A673 (cell line): ENCODE results near the gene SSBP4.

ENCODE experiments used
- EZH2 ChIP-seq: fragments of 200-600 bp; sonication (generic); IDR thresholded peaks from 2 replicates; pipeline ENCODE4 v1.6.1; 2017; ENCODE audit warnings: borderline replicate concordance, low read depth, mild to moderate bottlenecking, mixed read lengths, antibody characterized with exemption, low read length; ENCODE audit not compliant: poor library complexity, severe bottlenecking
- TF ChIP-seq, protein P1 (sequence below): fragments of 300-800, 200-600 bp; sonication (generic); conservative IDR thresholded peaks from 2 replicates; pipeline ENCODE4 v1.5.1; 2017; ENCODE audit warnings: low read depth, mild to moderate bottlenecking, antibody characterized with exemption, low read length, moderate library complexity, mixed read lengths

DNA sequence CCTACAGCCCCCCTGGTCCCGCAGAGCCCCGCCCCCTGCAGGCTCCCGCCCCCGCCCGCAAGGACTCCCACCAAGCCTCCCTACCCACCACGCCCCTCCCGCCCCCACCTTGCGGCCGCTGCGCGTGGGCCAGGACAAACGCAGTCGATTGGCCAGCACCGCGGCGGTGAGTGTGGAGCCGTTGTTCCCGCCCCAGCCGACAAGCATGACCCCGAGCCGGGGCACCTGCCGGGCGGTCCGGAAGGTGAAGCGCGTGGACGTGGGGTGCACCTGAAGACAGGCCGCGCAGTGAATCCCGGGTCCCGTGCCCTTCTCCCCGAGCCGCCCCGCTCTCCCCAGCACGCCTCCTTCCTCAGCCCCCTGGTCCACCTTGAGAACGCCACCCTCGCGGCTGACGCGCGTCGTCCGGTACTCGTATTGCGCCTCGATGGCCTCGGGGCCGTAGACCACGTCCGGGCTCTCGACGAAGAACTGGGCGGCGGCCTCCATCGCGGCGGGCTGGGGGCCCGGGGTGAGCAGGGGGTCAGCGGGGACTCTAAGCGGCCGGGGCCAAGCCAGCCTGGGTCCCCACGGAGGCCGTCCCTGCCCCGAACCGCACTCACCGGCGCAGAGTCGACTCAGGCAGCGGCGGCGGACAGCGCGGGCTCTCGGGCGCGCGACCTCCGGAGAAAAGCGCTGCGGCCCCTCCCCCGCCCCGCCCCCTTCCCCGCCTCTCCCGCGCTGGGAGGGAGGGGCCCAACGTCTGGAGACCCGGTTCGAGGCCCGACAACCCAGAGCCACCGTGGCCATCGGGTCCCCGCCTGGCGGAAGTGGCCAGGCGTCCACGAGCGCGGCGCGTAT lies 18.5 kb downstream of the SSBP4 start, which contains the start of gene ISYNA1:
- TF ChIP-seq, protein P1, sequence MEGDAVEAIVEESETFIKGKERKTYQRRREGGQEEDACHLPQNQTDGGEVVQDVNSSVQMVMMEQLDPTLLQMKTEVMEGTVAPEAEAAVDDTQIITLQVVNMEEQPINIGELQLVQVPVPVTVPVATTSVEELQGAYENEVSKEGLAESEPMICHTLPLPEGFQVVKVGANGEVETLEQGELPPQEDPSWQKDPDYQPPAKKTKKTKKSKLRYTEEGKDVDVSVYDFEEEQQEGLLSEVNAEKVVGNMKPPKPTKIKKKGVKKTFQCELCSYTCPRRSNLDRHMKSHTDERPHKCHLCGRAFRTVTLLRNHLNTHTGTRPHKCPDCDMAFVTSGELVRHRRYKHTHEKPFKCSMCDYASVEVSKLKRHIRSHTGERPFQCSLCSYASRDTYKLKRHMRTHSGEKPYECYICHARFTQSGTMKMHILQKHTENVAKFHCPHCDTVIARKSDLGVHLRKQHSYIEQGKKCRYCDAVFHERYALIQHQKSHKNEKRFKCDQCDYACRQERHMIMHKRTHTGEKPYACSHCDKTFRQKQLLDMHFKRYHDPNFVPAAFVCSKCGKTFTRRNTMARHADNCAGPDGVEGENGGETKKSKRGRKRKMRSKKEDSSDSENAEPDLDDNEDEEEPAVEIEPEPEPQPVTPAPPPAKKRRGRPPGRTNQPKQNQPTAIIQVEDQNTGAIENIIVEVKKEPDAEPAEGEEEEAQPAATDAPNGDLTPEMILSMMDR, result no peak
- no peak for TF ChIP-seq EZH2
